Measurements from ENCODE around the gene BNIP3.

DNA sequence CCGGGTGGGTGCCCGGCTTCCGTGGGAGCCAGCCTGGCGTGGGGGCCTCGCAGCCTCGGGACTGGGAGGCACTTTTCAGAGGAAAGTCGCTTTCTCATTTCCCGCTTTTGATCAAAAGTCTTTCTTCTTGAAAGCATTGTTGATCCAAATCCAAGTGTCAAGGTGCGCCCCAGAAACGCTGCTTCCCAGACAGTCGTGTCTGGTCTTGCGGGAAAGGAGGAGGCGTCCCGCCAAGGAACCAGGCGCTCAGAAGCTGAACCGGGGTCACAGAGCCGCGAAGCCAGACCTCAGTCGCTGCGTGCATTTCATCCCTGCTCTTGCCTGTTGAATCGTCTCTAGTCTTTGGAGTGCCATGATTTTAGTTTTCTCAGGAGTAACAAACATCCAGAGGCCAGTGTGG, 1.1 kb upstream of the BNIP3 start:
- TF ChIP-seq, protein P1, sequence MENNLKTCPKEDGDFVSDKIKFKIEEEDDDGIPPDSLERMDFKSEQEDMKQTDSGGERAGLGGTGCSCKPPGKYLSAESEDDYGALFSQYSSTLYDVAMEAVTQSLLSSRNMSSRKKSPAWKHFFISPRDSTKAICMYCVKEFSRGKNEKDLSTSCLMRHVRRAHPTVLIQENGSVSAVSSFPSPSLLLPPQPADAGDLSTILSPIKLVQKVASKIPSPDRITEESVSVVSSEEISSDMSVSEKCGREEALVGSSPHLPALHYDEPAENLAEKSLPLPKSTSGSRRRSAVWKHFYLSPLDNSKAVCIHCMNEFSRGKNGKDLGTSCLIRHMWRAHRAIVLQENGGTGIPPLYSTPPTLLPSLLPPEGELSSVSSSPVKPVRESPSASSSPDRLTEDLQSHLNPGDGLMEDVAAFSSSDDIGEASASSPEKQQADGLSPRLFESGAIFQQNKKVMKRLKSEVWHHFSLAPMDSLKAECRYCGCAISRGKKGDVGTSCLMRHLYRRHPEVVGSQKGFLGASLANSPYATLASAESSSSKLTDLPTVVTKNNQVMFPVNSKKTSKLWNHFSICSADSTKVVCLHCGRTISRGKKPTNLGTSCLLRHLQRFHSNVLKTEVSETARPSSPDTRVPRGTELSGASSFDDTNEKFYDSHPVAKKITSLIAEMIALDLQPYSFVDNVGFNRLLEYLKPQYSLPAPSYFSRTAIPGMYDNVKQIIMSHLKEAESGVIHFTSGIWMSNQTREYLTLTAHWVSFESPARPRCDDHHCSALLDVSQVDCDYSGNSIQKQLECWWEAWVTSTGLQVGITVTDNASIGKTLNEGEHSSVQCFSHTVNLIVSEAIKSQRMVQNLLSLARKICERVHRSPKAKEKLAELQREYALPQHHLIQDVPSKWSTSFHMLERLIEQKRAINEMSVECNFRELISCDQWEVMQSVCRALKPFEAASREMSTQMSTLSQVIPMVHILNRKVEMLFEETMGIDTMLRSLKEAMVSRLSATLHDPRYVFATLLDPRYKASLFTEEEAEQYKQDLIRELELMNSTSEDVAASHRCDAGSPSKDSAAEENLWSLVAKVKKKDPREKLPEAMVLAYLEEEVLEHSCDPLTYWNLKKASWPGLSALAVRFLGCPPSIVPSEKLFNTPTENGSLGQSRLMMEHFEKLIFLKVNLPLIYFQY (CRISPR knock-in tag; IDR thresholded peaks at IDR 0.05; ENCODE audit: borderline replicate concordance) = no peak
- no peak for TF ChIP-seq BRCA1 (CRISPR knock-in tag; IDR thresholded peaks at IDR 0.05)

Data from HepG2 (cell line).